ENCODE results near the gene SOCS2. TPM values are rescaled to one million over a fixed set of nuclear protein-coding genes. Genes with fewer than 3 reads are reported as not detected.

SOCS2 gene
- total and polyA plus RNA-seq, 2 donors (not counting 3 experiments of a cell fraction or from before 2014, with no cell fraction given): 2.4 to 5.6 TPM

- dilution Hi-C loops (cut with MboI; ENCODE audit: extremely low pct_ligation_motif_present, low sequenced_read_pairs) (no loop called here), intact Hi-C loops (cut with micrococcal nuclease) (no loop called here)
- no peak for TF ChIP-seq POLR2AphosphoS5 (IDR thresholded peaks at IDR 0.05; ENCODE audit: insufficient read depth, low read depth, low read length)
- no peak for TF ChIP-seq CTCF (IDR thresholded peaks at IDR 0.05; ENCODE audit: extremely low read depth in 1 of 2, insufficient read depth in 1 of 2, low read depth in 1 of 2, low read length in 2 of 2)
- no peak for TF ChIP-seq MAX (IDR thresholded peaks at IDR 0.05; ENCODE audit: insufficient read depth, insufficient read length)
- no peak for TF ChIP-seq FOS (IDR thresholded peaks at IDR 0.05; ENCODE audit: borderline replicate concordance, insufficient read depth, low read length)
- Histone ChIP-seq H3K9me3 (replicated peaks; ENCODE audit: control insufficient read depth, insufficient read depth, low read length) (no peaks in the 10 kb centered on the region), H3K36me3 (ENCODE audit: control insufficient read depth in 2 of 2, extremely low read depth in 1 of 2, insufficient read depth in 2 of 2, low read length in 2 of 2) (no peaks in the 10 kb centered on the region), H2AFZ (ENCODE audit: low read depth, low read length) (no peak overlapping the region), H3K4me3 (replicated peaks in 1 of 3; ENCODE audit: insufficient read depth in 1 of 3, low read depth in 1 of 3, low read length in 3 of 3) (no peak overlapping the region), H3K9me1 (replicated peaks; ENCODE audit: control insufficient read depth, extremely low read depth, insufficient read depth, low read length) (no peaks in the 10 kb centered on the region), H3K4me2 (ENCODE audit: insufficient read depth, low read length) (no peak overlapping the region), H3K27me3 (ENCODE audit: control insufficient read depth in 2 of 2, insufficient read depth in 2 of 2, low read length in 2 of 2) (peaks cover 9 to 31% of the 10 kb centered on the region in 2 experiments), H3K79me2 (ENCODE audit: control insufficient read depth, insufficient read depth, low read length) (no peaks in the 10 kb centered on the region), H3K27ac (ENCODE audit: insufficient read depth, low read depth, low read length) (no peak overlapping the region), H3K4me1 (ENCODE audit: control insufficient read depth, extremely low read depth, insufficient read depth, low read length) (no peaks in the 10 kb centered on the region), H3K9ac (replicated peaks; ENCODE audit: extremely low read depth, insufficient read depth, low read length) (no peak overlapping the region), H4K20me1 (replicated peaks; ENCODE audit: control insufficient read depth, extremely low read depth, insufficient read depth, low read length) (no peaks in the 10 kb centered on the region)
- CTCF ChIA-PET: interaction anchor here (1.1 to 2.5 kb wide), 4 partner anchors 12 to 489 kb away, joined by 4 to 9 read pairs (median 5); no protein-coding TSS in a partner anchor
- BruUV-seq (replicated peaks): no TSS peak
- POLR2A ChIA-PET: no interaction called here
- DNase-seq (ENCODE audit: low read depth, low spot score) (no peak), FAIRE-seq (no peak)
These were observed 40.3 kb downstream of the SOCS2 start for GRCh38 chr12:93612776-93613175.

GRCh38 chr12:93614917-93615596 is 42.6 kb downstream of the SOCS2 start:
- no peaks in the 10 kb centered on the region for H3K4me1 ChIP-seq (ENCODE audit: control insufficient read depth, extremely low read depth, insufficient read depth, low read length)
- peaks cover 9 to 27% of the 10 kb centered on the region in 2 experiments for H3K27me3 ChIP-seq (ENCODE audit: control insufficient read depth in 2 of 2, insufficient read depth in 2 of 2, low read length in 2 of 2)
- no peaks in the 10 kb centered on the region for H4K20me1 ChIP-seq (replicated peaks; ENCODE audit: control insufficient read depth, extremely low read depth, insufficient read depth, low read length)
- no peak overlapping the region for H3K4me3 ChIP-seq (replicated peaks in 1 of 3; ENCODE audit: insufficient read depth in 1 of 3, low read depth in 1 of 3, low read length in 3 of 3)
- H3K36me3 ChIP-seq (ENCODE audit: control insufficient read depth in 2 of 2, extremely low read depth in 1 of 2, insufficient read depth in 2 of 2, low read length in 2 of 2): no peaks in the 10 kb centered on the region
- intact Hi-C loops (cut with micrococcal nuclease): no loop called here
- H3K9ac ChIP-seq (replicated peaks; ENCODE audit: extremely low read depth, insufficient read depth, low read length): no peak overlapping the region
- no peak overlapping the region for H3K4me2 ChIP-seq (ENCODE audit: insufficient read depth, low read length)
- BruUV-seq (replicated peaks): no TSS peak
- ChIA-PET CTCF (no interaction called here), POLR2A (no interaction called here)
- FAIRE-seq: no peak
- dilution Hi-C loops (cut with MboI; ENCODE audit: extremely low pct_ligation_motif_present, low sequenced_read_pairs): no loop called here
- TF ChIP-seq FOS (IDR thresholded peaks at IDR 0.05; ENCODE audit: borderline replicate concordance, insufficient read depth, low read length) (no peak), EZH2 (IDR thresholded peaks at IDR 0.05; ENCODE audit: borderline replicate concordance, low read depth, low read length, severe bottlenecking) (no peak), CTCF (IDR thresholded peaks at IDR 0.05; ENCODE audit: extremely low read depth in 1 of 2, insufficient read depth in 1 of 2, low read depth in 1 of 2, low read length in 2 of 2) (no peak), GATA2 (IDR thresholded peaks at IDR 0.05; ENCODE audit: insufficient read depth, insufficient read length, low read depth, low read length) (no peak), MAX (IDR thresholded peaks at IDR 0.05; ENCODE audit: insufficient read depth, insufficient read length) (no peak), POLR2AphosphoS5 (IDR thresholded peaks at IDR 0.05; ENCODE audit: insufficient read depth, low read depth, low read length) (no peak), MYC (IDR thresholded peaks at IDR 0.05; ENCODE audit: low read depth, low read length) (no peak), JUN (IDR thresholded peaks at IDR 0.05; ENCODE audit: borderline replicate concordance, insufficient read depth, insufficient read length, low read depth) (no peak), POLR2A (IDR thresholded peaks at IDR 0.05; ENCODE audit: low read depth, low read length) (no peak)
- H2AFZ ChIP-seq (ENCODE audit: low read depth, low read length): no peak overlapping the region
- H3K9me1 ChIP-seq (replicated peaks; ENCODE audit: control insufficient read depth, extremely low read depth, insufficient read depth, low read length): no peaks in the 10 kb centered on the region
- no peaks in the 10 kb centered on the region for H3K9me3 ChIP-seq (replicated peaks; ENCODE audit: control insufficient read depth, insufficient read depth, low read length)
- H3K79me2 ChIP-seq (ENCODE audit: control insufficient read depth, insufficient read depth, low read length): no peaks in the 10 kb centered on the region
- DNase-seq (ENCODE audit: low read depth, low spot score): no peak
- no peak overlapping the region for H3K27ac ChIP-seq (ENCODE audit: insufficient read depth, low read depth, low read length)

Measured in endothelial cell of umbilical vein (primary cell).